Measurements from ENCODE around the gene NCAM2.

DNA sequence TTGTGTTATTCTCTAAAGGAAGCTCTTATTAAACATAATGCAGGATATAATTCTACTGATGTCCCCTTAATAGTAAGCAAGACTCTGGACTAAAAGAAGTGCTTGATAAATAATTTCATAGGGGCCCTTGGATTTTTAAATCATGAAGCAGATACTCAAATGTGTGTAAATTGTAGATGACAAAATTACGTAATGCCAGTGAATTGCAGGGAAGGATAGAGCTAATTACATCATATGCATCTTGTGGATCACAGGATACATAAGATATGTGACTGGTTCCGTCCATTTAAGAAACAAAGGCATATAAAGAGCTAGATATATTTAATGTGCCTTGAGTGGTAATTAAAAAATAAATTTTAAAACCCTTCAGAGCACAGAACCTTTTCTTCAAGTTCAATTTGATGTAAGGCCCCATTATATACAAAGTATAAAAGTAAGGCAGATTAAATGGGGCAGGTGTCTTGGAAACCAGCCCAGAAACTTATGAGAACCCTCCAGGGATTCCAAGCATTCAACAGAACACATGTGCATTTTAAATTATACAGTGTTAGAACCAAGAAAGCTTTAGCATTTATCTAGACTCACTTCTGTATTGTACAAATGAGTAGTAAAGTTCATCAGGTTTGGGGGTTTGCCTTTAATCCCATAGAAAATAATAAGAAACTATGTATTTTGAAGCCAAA lies 190.4 kb downstream of the NCAM2 start:
- TF ChIP-seq LEF1 (IDR thresholded peaks at IDR 0.05; ENCODE audit: borderline replicate concordance) (no peak), SP1 (IDR thresholded peaks at IDR 0.05) (no peak), TARDBP (IDR thresholded peaks at IDR 0.05) (no peak)
